Measurements from ENCODE around the gene AZIN2. TPM values are rescaled to one million over a fixed set of nuclear protein-coding genes. Genes with fewer than 3 reads are reported as not detected.

Gene AZIN2
- polyA plus RNA-seq (2013) = 0.21 TPM

GRCh38 chr1:33080885-33081553 lies at the start of gene AZIN2:
TSS of gene AZIN2 (plus strand) at chr1:33081153. CDS start at chr1:33082250, 1,097 bp downstream.
- CTCF ChIA-PET = interaction anchor here (1.2 to 6.8 kb wide), 2 partner anchors 14 to 188 kb away, joined by 3 to 44 read pairs; no protein-coding TSS in a partner anchor
- peaks cover 0 to 20% (median 19%) of the 10 kb centered on the region in 4 experiments for H3K4me1 ChIP-seq (ENCODE audit: control extremely low read depth in 1 of 4, control insufficient read depth in 4 of 4, insufficient read depth in 4 of 4, low read length in 3 of 4)
- under 1% methylated on average over 42 of the region's 52 CpGs for WGBS (ENCODE audit: insufficient coverage)

GRCh38 chr1:33031506-33031905 lies 49.4 kb upstream of the AZIN2 start:
- CTCF ChIA-PET = interaction anchor here (0.8 to 1.6 kb wide), 7 partner anchors 19 to 100 kb away, joined by 3 to 4 read pairs (median 3); no protein-coding TSS in a partner anchor
- WGBS (ENCODE audit: insufficient coverage) = 70% methylated on average over 2 of the region's 4 CpGs
- Histone ChIP-seq H3K27me3 (replicated peaks in 2 of 5; ENCODE audit: control insufficient read depth in 4 of 5, insufficient read depth in 5 of 5, low read length in 4 of 5) (no peaks in the 10 kb centered on the region), H3K27ac (ENCODE audit: insufficient read depth in 1 of 2, low read depth in 1 of 2, low read length in 2 of 2, poor library complexity in 1 of 2, severe bottlenecking in 2 of 2) (no peak overlapping the region), H3K4me1 (ENCODE audit: control extremely low read depth in 1 of 4, control insufficient read depth in 4 of 4, insufficient read depth in 4 of 4, low read length in 3 of 4) (peaks cover 25 to 55% (median 41%) of the 10 kb centered on the region in 4 experiments), H3K4me3 (ENCODE audit: control insufficient read depth in 1 of 7, extremely low read depth in 1 of 7, insufficient read depth in 4 of 7, low read depth in 2 of 7, low read length in 6 of 7) (peak overlapping the region in 2 of 7 experiments; percentile 18 to 22), H3K9me3 (ENCODE audit: control extremely low read depth in 1 of 5, control insufficient read depth in 4 of 5, insufficient read depth in 2 of 5, low read depth in 1 of 5, low read length in 4 of 5) (no peaks in the 10 kb centered on the region), H3K36me3 (ENCODE audit: control insufficient read depth in 4 of 4, insufficient read depth in 4 of 4, low read length in 3 of 4) (peaks cover 10 to 51% (median 13%) of the 10 kb centered on the region in 4 experiments)
- POLR2A ChIA-PET = no interaction called here
- no peak for DNase-seq

More at GRCh38 chr1:33080885-33081553, at the start of gene AZIN2:
- peak; percentile 91 to 96 (median 95) for DNase-seq
- Histone ChIP-seq H3K27me3 (replicated peaks in 2 of 5; ENCODE audit: control insufficient read depth in 4 of 5, insufficient read depth in 5 of 5, low read length in 4 of 5) (peaks cover 0 to 43% (median 24%) of the 10 kb centered on the region in 5 experiments), H3K27ac (ENCODE audit: insufficient read depth in 1 of 2, low read depth in 1 of 2, low read length in 2 of 2, poor library complexity in 1 of 2, severe bottlenecking in 2 of 2) (no peak within 1 kb of the TSS), H3K9me3 (ENCODE audit: control extremely low read depth in 1 of 5, control insufficient read depth in 4 of 5, insufficient read depth in 2 of 5, low read depth in 1 of 5, low read length in 4 of 5) (no peaks in the 10 kb centered on the region), H3K4me3 (ENCODE audit: control insufficient read depth in 1 of 7, extremely low read depth in 1 of 7, insufficient read depth in 4 of 7, low read depth in 2 of 7, low read length in 6 of 7) (peak within 1 kb of the TSS; percentile 17 to 86 (median 65)), H3K36me3 (ENCODE audit: control insufficient read depth in 4 of 4, insufficient read depth in 4 of 4, low read length in 3 of 4) (no peaks in the 10 kb centered on the region)
- POLR2A ChIA-PET = interaction anchor here (0.6 to 1.2 kb wide), 2 partner anchors 11 to 577 kb away, joined by 3 to 4 read pairs; no protein-coding TSS in a partner anchor

GRCh38 chr1:33032126-33032869 lies 48.7 kb upstream of the AZIN2 start:
- H3K4me3 ChIP-seq (ENCODE audit: control insufficient read depth in 1 of 7, extremely low read depth in 1 of 7, insufficient read depth in 4 of 7, low read depth in 2 of 7, low read length in 6 of 7) = peak overlapping the region in 5 of 7 experiments; percentile 5 to 42 (median 22)
- H3K4me1 ChIP-seq (ENCODE audit: control extremely low read depth in 1 of 4, control insufficient read depth in 4 of 4, insufficient read depth in 4 of 4, low read length in 3 of 4) = peaks cover 25 to 60% (median 43%) of the 10 kb centered on the region in 4 experiments
- no peaks in the 10 kb centered on the region for H3K9me3 ChIP-seq (ENCODE audit: control extremely low read depth in 1 of 5, control insufficient read depth in 4 of 5, insufficient read depth in 2 of 5, low read depth in 1 of 5, low read length in 4 of 5)
- H3K27me3 ChIP-seq (replicated peaks in 2 of 5; ENCODE audit: control insufficient read depth in 4 of 5, insufficient read depth in 5 of 5, low read length in 4 of 5) = no peaks in the 10 kb centered on the region
- ChIA-PET CTCF (interaction anchor here (1.0 to 1.2 kb wide), 4 partner anchors 14 to 40 kb away, joined by 3 to 4 read pairs (median 3); no protein-coding TSS in a partner anchor), POLR2A (no interaction called here)
- WGBS (ENCODE audit: insufficient coverage) = 29% methylated on average over 1 of the region's 6 CpGs
- peaks cover 10 to 48% (median 13%) of the 10 kb centered on the region in 4 experiments for H3K36me3 ChIP-seq (ENCODE audit: control insufficient read depth in 4 of 4, insufficient read depth in 4 of 4, low read length in 3 of 4)
- H3K27ac ChIP-seq (ENCODE audit: insufficient read depth in 1 of 2, low read depth in 1 of 2, low read length in 2 of 2, poor library complexity in 1 of 2, severe bottlenecking in 2 of 2) = peak overlapping the region; percentile 41 to 45
- DNase-seq = peak in 2 of 3 donors; percentile 60 to 68

DNA sequence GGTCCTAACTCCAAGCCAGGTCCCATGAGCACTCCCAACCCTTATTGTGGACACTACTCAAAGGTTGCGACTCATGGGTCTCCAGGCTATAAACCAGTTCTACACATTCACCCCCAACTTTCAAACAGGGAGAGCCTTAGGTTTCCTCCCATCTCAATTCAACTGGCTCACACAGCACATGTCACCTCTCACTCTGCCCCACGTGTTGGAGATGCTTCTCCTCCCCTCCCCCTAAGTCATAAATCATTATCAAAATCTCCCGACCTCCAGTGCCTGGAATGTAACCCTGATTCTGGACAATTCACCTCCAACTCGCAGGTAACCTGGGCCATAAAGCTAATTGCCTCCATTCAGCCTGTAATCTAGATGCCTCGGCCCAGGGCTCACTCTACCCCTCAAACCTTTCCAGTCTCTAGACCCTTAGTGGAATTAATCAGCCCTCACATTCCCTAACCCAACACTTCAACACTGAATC lies 44.9 kb upstream of the AZIN2 start:
- 18% methylated on average over 4 of the region's 5 CpGs for WGBS (ENCODE audit: insufficient coverage)
- Histone ChIP-seq H3K36me3 (ENCODE audit: control insufficient read depth in 4 of 4, insufficient read depth in 4 of 4, low read length in 3 of 4) (peaks cover 0 to 18% (median 2%) of the 10 kb centered on the region in 4 experiments), H3K4me1 (ENCODE audit: control extremely low read depth in 1 of 4, control insufficient read depth in 4 of 4, insufficient read depth in 4 of 4, low read length in 3 of 4) (peaks cover 31 to 72% (median 54%) of the 10 kb centered on the region in 4 experiments), H3K4me3 (ENCODE audit: control insufficient read depth in 1 of 7, extremely low read depth in 1 of 7, insufficient read depth in 4 of 7, low read depth in 2 of 7, low read length in 6 of 7) (peak overlapping the region; percentile 59 to 94 (median 81)), H3K9me3 (ENCODE audit: control extremely low read depth in 1 of 5, control insufficient read depth in 4 of 5, insufficient read depth in 2 of 5, low read depth in 1 of 5, low read length in 4 of 5) (no peaks in the 10 kb centered on the region), H3K27ac (ENCODE audit: insufficient read depth in 1 of 2, low read depth in 1 of 2, low read length in 2 of 2, poor library complexity in 1 of 2, severe bottlenecking in 2 of 2) (peak overlapping the region; percentile 87 to 95), H3K27me3 (replicated peaks in 2 of 5; ENCODE audit: control insufficient read depth in 4 of 5, insufficient read depth in 5 of 5, low read length in 4 of 5) (no peaks in the 10 kb centered on the region)
- peak in 1 of 3 donors; percentile 35 for DNase-seq
- ChIA-PET CTCF (interaction anchor here (0.7 to 2.0 kb wide), 3 partner anchors 11 to 20 kb away, joined by 3 to 5 read pairs (median 4); no protein-coding TSS in a partner anchor), POLR2A (no interaction called here)

- H3K27ac ChIP-seq (ENCODE audit: insufficient read depth in 1 of 2, low read depth in 1 of 2, low read length in 2 of 2, poor library complexity in 1 of 2, severe bottlenecking in 2 of 2) = peak within 1 kb of the TSS; percentile 87 to 95
- peaks cover 26 to 65% (median 47%) of the 10 kb centered on the region in 4 experiments for H3K4me1 ChIP-seq (ENCODE audit: control extremely low read depth in 1 of 4, control insufficient read depth in 4 of 4, insufficient read depth in 4 of 4, low read length in 3 of 4)
- POLR2A ChIA-PET = no interaction called here
- peak within 1 kb of the TSS; percentile 59 to 94 (median 81) for H3K4me3 ChIP-seq (ENCODE audit: control insufficient read depth in 1 of 7, extremely low read depth in 1 of 7, insufficient read depth in 4 of 7, low read depth in 2 of 7, low read length in 6 of 7)
- H3K27me3 ChIP-seq (replicated peaks in 2 of 5; ENCODE audit: control insufficient read depth in 4 of 5, insufficient read depth in 5 of 5, low read length in 4 of 5) = no peaks in the 10 kb centered on the region
- CTCF ChIA-PET = interaction anchor here (1.7 kb wide), 1 partner anchor 20 kb away, joined by 3 read pairs; no protein-coding TSS in a partner anchor
- no peaks in the 10 kb centered on the region for H3K9me3 ChIP-seq (ENCODE audit: control extremely low read depth in 1 of 5, control insufficient read depth in 4 of 5, insufficient read depth in 2 of 5, low read depth in 1 of 5, low read length in 4 of 5)
- WGBS (ENCODE audit: insufficient coverage) = 2% methylated on average over 43 of the region's 59 CpGs
- peaks cover 0 to 11% (median 1%) of the 10 kb centered on the region in 4 experiments for H3K36me3 ChIP-seq (ENCODE audit: control insufficient read depth in 4 of 4, insufficient read depth in 4 of 4, low read length in 3 of 4)
- DNase-seq = peak; percentile 94 to 95 (median 94)
These were observed 44.1 kb upstream of the AZIN2 start, which contains the start of gene AK2 for GRCh38 chr1:33036526-33037503. TSS of gene AK2 (minus strand) at chr1:33036883. CDS start at chr1:33036828, 55 bp downstream.

DNA sequence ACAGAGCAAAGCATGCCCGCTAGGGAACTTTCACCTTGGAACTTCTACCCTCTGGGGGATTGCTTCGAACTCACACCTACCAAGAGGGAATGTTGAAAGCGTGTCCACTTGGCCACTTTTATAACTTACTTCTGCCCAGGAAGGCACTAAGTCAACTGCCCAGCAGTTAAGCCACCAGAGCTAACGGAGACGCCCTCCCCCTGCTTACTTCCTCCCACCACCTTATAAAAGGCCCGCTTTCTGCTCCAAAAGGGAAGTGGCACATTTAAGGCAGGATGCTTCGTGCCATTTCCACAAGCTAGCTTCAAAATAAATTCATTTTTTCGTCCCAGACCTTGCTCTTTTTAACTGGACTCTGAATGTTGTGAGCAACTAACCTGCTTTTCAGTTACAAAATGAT lies 41.1 kb upstream of the AZIN2 start:
- peak in 2 of 3 donors; percentile 57 to 66 for DNase-seq
- ChIA-PET CTCF (interaction anchor here (1.4 to 2.6 kb wide), 2 partner anchors 15 to 25 kb away, joined by 4 to 9 read pairs; no protein-coding TSS in a partner anchor), POLR2A (no interaction called here)
- Histone ChIP-seq H3K27ac (ENCODE audit: insufficient read depth in 1 of 2, low read depth in 1 of 2, low read length in 2 of 2, poor library complexity in 1 of 2, severe bottlenecking in 2 of 2) (no peak overlapping the region), H3K27me3 (replicated peaks in 2 of 5; ENCODE audit: control insufficient read depth in 4 of 5, insufficient read depth in 5 of 5, low read length in 4 of 5) (no peaks in the 10 kb centered on the region), H3K9me3 (ENCODE audit: control extremely low read depth in 1 of 5, control insufficient read depth in 4 of 5, insufficient read depth in 2 of 5, low read depth in 1 of 5, low read length in 4 of 5) (no peaks in the 10 kb centered on the region), H3K4me1 (ENCODE audit: control extremely low read depth in 1 of 4, control insufficient read depth in 4 of 4, insufficient read depth in 4 of 4, low read length in 3 of 4) (peaks cover 19 to 37% (median 27%) of the 10 kb centered on the region in 4 experiments), H3K4me3 (ENCODE audit: control insufficient read depth in 1 of 7, extremely low read depth in 1 of 7, insufficient read depth in 4 of 7, low read depth in 2 of 7, low read length in 6 of 7) (peak overlapping the region in 1 of 7 experiments; percentile 7), H3K36me3 (ENCODE audit: control insufficient read depth in 4 of 4, insufficient read depth in 4 of 4, low read length in 3 of 4) (no peaks in the 10 kb centered on the region)
- 30% methylated on average over 6 of the region's 8 CpGs for WGBS (ENCODE audit: insufficient coverage)
